ENCODE results near the gene RPS19BP1. TPM values are rescaled to one million over a fixed set of nuclear protein-coding genes. Genes with fewer than 3 reads are reported as not detected.
A peak's percentile ranks its signal among the peaks of the same experiment; 100 is the strongest.

Gene RPS19BP1
- polyA plus RNA-seq, 6 donors from 2014 or later = 73.8 to 114 (median 93.2) TPM

DNA sequence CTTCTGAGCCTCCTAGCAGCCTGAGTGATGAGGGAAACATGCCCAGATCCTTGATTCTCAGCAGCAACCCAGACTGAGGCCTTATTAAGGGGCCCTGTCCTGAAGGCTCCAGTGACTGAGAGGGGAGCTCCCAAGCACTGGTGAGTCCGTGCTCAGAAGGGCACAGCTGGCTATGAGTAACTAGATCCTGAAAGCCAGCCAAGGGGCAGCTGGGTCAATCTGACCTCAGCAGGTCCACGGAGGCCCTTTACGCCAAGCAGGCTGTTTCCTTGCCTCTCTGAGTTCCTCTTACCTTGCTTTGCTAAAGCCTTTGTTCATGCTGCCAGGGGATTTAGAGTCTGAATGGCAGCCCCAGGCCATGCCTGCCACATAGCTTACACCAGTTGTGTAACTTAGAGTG lies 49.8 kb downstream of the RPS19BP1 start:
- peaks cover 0 to 7% (median 0%) of the 10 kb centered on the region in 3 donors for H3K4me1 Mint-ChIP-seq
- H3K36me3 Mint-ChIP-seq = no peaks in the 10 kb centered on the region
- no peaks in the 10 kb centered on the region for H3K9me3 Mint-ChIP-seq
- DNase-seq (no peak), ATAC-seq (ENCODE audit: low read depth in 2 of 2) (no peak)
- H3K4me3 Mint-ChIP-seq = no peak overlapping the region
- no peaks in the 10 kb centered on the region for H3K27me3 Mint-ChIP-seq
- no peak overlapping the region for H3K27ac Mint-ChIP-seq

DNA sequence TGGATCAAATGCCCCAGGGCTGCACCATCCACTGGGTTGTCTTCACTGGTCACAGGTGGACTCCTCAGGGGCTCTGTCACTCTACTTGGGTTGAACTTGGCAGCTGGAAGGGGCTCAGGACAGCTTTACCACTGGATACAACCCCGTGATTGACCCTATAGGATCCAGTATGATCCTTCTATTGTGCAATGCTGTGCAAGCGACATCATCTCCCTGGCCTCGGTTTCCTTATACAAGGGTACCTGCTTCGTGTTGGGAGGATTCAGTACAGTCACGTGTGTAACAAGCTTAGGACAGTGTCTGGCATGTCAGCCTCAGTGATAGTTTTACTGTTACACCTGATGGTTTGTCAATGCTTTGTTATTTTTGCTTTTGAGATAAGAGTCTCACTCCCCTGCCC lies 51.0 kb downstream of the RPS19BP1 start:
- H3K36me3 Mint-ChIP-seq = no peaks in the 10 kb centered on the region
- peaks cover 0 to 7% (median 0%) of the 10 kb centered on the region in 3 donors for H3K4me1 Mint-ChIP-seq
- H3K27ac Mint-ChIP-seq = no peak overlapping the region
- H3K9me3 Mint-ChIP-seq = no peaks in the 10 kb centered on the region
- no peaks in the 10 kb centered on the region for H3K27me3 Mint-ChIP-seq
- H3K4me3 Mint-ChIP-seq = no peak overlapping the region
- no peak for ATAC-seq (ENCODE audit: low read depth in 2 of 2)
- no peak for DNase-seq

DNA sequence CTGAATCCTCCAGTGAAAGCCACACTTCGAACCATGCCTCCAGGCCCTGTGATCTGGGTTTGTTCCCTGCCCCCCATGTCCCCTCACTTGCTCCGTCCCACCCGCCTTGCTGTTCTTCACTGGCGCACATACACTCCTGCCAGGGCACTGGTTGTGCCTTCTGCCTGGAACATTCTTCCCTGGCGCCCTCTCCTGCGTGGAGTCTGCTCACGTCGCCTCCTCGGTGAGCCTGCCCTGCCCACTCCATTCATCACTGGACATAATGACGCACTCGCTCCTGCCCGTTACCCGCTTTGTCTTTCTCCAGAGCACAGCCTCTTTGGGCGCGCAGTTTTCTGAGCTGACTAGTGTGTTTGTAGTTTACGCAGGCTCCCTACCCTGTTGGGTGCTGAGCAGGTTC lies 51.5 kb downstream of the RPS19BP1 start:
- ATAC-seq (ENCODE audit: low read depth in 2 of 2) = no peak
- H3K36me3 Mint-ChIP-seq = no peaks in the 10 kb centered on the region
- no peaks in the 10 kb centered on the region for H3K27me3 Mint-ChIP-seq
- peaks cover 0 to 7% (median 0%) of the 10 kb centered on the region in 3 donors for H3K4me1 Mint-ChIP-seq
- H3K4me3 Mint-ChIP-seq = no peak overlapping the region
- no peaks in the 10 kb centered on the region for H3K9me3 Mint-ChIP-seq
- H3K27ac Mint-ChIP-seq = peak overlapping the region in 2 of 6 donors; percentile 82 to 91
- DNase-seq = no peak

DNA sequence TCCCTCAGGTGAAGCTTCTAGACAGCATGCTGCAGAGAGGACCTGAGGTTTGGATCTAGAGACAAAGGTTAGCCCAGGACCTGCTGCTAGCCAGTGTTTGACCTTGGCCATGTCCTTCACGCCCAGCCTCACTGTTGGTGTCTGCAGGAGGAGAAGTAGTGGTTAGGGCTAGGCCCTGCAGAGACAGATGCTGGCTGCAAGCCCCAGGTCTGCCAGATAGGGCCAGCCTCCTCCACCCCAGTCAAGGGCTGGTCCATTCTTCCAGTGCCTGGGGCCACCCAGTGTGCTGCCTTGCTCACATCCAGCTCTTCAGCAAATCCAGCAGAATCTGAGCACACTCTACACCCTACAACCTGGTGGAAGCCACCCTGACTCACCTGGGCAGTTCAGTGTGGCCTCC lies 52.0 kb downstream of the RPS19BP1 start:
- no peaks in the 10 kb centered on the region for H3K9me3 Mint-ChIP-seq
- H3K27ac Mint-ChIP-seq = no peak overlapping the region
- H3K36me3 Mint-ChIP-seq = no peaks in the 10 kb centered on the region
- H3K27me3 Mint-ChIP-seq = no peaks in the 10 kb centered on the region
- H3K4me3 Mint-ChIP-seq = no peak overlapping the region
- DNase-seq (no peak), ATAC-seq (ENCODE audit: low read depth in 2 of 2) (no peak)
- peaks cover 0 to 9% (median 0%) of the 10 kb centered on the region in 3 donors for H3K4me1 Mint-ChIP-seq

DNA sequence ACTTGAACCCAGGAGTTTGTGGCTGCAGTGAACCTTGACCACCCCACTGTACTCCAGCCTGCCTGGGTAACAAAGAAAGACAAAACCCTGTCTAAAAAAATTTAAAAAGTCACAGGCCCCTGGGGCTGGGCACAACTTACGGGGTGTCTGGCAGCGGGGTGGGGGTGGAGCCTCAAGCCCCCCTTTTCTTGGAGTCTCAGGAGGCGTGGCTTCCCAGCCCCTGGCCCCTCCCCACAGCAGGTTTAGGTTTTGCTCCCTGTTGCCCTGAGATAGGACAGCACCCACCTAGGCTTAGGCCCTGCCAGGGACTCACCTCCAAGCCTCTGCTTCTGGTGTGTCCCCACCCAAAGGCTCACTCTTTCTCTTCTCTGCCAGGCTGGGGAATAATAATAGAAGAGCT lies 53.3 kb downstream of the RPS19BP1 start:
- no peak for ATAC-seq (ENCODE audit: low read depth in 2 of 2)
- Mint-ChIP-seq H3K4me3 (no peak overlapping the region), H3K4me1 (peaks cover 0 to 10% (median 0%) of the 10 kb centered on the region in 3 donors), H3K27ac (peak overlapping the region in 1 of 6 donors; percentile 17), H3K9me3 (no peaks in the 10 kb centered on the region), H3K27me3 (no peaks in the 10 kb centered on the region), H3K36me3 (no peaks in the 10 kb centered on the region)
- no peak for DNase-seq

Other genes starting within 250 kb of the RPS19BP1 start
- 1,000 to 10,000 TPM; 2,656 to 3,743 (median 2,840) TPM for gene RPL3, start 213.1 kb downstream of the RPS19BP1 start, polyA plus RNA-seq (ENCODE audit: low read depth in 6 of 6)
- gene SYNGR1, start 182.8 kb downstream of the RPS19BP1 start, polyA plus RNA-seq (ENCODE audit: low read depth in 6 of 6) = 10 to 100 TPM in 1 of 6 donors, 1 to 10 TPM in 5; 2.6 to 11.9 (median 4.6) TPM
- gene TAB1, start 133.0 kb downstream of the RPS19BP1 start, polyA plus RNA-seq (ENCODE audit: low read depth in 6 of 6) = 1 to 10 TPM; 1.7 to 5.0 (median 3.2) TPM
- 1 to 10 TPM in 2 of 6 donors, under 1 TPM in 3, not detected in 1; 0.11 to 2.8 (median 0.45) TPM for gene MGAT3, start 75.7 kb downstream of the RPS19BP1 start, polyA plus RNA-seq (ENCODE audit: low read depth in 6 of 6)
- gene MIEF1, start 30.5 kb downstream of the RPS19BP1 start, polyA plus RNA-seq (ENCODE audit: low read depth in 6 of 6) = 10 to 100 TPM in 5 of 6 donors, 1 to 10 TPM in 1; 8.7 to 29.8 (median 19.2) TPM
- 100 to 1,000 TPM in 2 of 6 donors, 10 to 100 TPM in 4; 74.9 to 159 (median 98.9) TPM for gene ATF4, start 12.2 kb downstream of the RPS19BP1 start, polyA plus RNA-seq (ENCODE audit: low read depth in 6 of 6)
- not detected for gene CACNA1I, start 38.0 kb upstream of the RPS19BP1 start, polyA plus RNA-seq (ENCODE audit: low read depth in 6 of 6)

Measured in naive B cell (primary cell).